WERI-Rb-1 (cell line): ENCODE measurements around the gene POU6F2.
A peak's percentile ranks its signal among the peaks of the same experiment; 100 is the strongest.

Source experiments
- DNase-seq: peaks from one replicate; pipeline ENCODE4 v3.0.0-alpha.2; 2020
- H3K27ac ChIP-seq: fragments of 250-450 bp; sonication (Bioruptor Pico); 2 replicates; pipeline ENCODE4 v1.5.1; 2020; ENCODE audit warnings: mild to moderate bottlenecking, moderate library complexity
- H3K27me3 ChIP-seq: fragments of 250-450 bp; sonication (Bioruptor Pico); 2 replicates; pipeline ENCODE4 v1.5.1; 2021; ENCODE audit warnings: mild to moderate bottlenecking, low read depth, moderate library complexity; ENCODE audit not compliant: insufficient read depth, severe bottlenecking
- H3K36me3 ChIP-seq: fragments of 250-450 bp; sonication (Bioruptor Pico); 2 replicates; pipeline ENCODE4 v1.5.1; 2020; ENCODE audit warnings: mild to moderate bottlenecking, moderate library complexity
- H3K4me3 ChIP-seq: 2 replicates; pipeline ENCODE4 v1.5.1; 2011; ENCODE audit warnings: low read depth, mild to moderate bottlenecking, control low read depth, low read length
- H3K9me3 ChIP-seq: fragments of 250-450 bp; sonication (Bioruptor Pico); 2 replicates; pipeline ENCODE4 v1.5.1; 2021; ENCODE audit warnings: mild to moderate bottlenecking, moderate library complexity; ENCODE audit not compliant: severe bottlenecking
- CTCF ChIP-seq: IDR thresholded peaks from 2 replicates; pipeline ENCODE4 v1.5.1; 2011; ENCODE audit warnings: low read depth, mild to moderate bottlenecking, control low read depth, inconsistent platforms, low read length

Gene POU6F2

DNA sequence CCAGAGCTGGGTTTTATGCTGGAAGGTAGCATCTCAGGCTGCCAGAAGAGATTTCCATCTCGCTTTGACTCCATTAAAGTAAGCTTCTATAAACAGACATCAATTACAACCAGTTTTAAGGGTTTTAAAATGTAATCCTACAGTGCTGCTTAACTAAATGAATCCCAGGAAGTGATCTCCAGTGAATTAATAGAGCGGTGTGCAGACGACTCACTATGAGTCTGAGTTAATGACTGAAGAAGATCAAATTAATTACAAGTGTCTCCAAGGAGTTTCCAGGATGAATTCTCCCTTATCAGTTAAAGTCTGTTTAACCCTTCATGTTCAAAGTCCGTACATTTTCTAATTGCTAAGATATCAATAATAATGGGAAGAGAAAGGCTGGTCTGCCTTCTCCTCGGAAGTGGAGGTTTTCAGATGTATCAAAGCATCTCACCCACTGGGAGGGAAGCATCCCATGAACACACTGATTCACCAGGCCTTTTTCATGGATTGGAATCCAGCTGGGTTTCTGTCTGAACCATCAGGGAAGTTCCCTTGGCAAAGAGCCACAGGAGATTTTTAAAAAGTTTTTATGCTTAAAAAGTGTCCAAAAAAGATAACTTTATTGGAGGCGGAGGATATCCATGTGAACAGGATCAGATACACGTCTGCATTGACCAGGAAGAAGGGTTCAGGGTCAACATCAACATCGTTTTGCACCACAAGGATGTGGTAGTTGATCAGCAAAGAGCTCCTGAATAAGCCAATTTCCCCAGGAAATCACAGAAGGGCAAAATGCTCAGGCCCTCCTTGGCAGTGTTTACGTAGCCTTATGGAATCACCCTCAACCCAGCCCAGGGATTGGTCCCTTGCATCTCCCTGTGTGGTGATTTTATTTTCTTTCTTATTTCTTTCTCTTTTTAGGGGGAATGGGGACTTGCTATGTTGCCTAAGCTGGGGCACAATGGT, 288.2 kb downstream of the POU6F2 start:
- Histone ChIP-seq H3K4me3 (no peak overlapping the region), H3K27ac (no peak overlapping the region)

DNA sequence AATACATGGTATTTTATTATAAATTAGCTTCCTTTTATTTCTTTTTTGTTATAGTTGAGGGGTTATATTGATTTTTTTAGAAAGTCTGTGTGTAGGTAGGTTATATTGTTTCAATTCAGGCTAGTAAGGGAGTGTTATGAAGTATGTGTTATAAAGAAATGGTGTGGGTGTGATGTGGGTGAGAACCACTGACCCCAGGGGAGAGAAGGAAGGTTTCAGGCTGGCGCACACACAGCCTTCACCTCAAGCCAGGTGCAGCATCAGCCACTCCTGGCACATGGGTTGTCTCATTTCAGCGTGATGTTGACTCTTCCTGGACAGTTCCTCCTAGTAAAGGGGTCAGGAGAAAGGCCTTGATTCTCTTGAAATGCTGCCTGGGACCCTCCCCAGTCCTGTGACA, 291.3 kb downstream of the POU6F2 start:
- H3K4me3 ChIP-seq = no peak overlapping the region
- no peaks in the 10 kb centered on the region for H3K27me3 ChIP-seq
- TF ChIP-seq CTCF = no peak
- H3K36me3 ChIP-seq = no peaks in the 10 kb centered on the region
- no peak for DNase-seq
- no peaks in the 10 kb centered on the region for H3K9me3 ChIP-seq
- no peak overlapping the region for H3K27ac ChIP-seq

More for the DNA sequence above, 288.2 kb downstream of the POU6F2 start:
- no peaks in the 10 kb centered on the region for H3K36me3 ChIP-seq
- H3K27me3 ChIP-seq = no peaks in the 10 kb centered on the region
- H3K9me3 ChIP-seq = no peaks in the 10 kb centered on the region
- TF ChIP-seq CTCF = no peak
- peak; percentile 39 for DNase-seq

- TF ChIP-seq CTCF = no peak
- Histone ChIP-seq H3K27ac (no peak overlapping the region), H3K9me3 (no peaks in the 10 kb centered on the region), H3K27me3 (no peaks in the 10 kb centered on the region), H3K4me3 (no peak overlapping the region), H3K36me3 (no peaks in the 10 kb centered on the region)
- no peak for DNase-seq
These were observed 292.3 kb downstream of the POU6F2 start for GRCh38 chr7:39270018-39270417.

DNA sequence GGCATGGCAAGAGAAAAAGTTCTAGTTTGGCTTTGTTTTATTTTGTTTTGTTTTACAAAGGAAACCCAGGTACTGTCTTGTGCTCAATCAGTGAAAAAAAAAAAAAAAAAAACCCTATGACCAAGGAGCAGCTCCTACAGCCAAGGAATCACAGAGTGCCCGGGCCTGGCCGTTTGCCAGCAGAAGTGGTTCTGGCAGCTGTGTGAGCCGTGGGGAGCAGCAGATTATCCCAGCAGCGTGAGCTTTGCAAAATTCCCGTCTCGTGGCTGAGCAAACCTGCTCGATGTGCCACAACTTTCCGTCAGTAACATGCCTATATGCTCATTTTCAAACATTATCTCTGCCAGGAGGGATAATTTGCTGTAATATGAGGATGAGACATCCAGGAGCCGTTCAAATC, 293.7 kb downstream of the POU6F2 start:
- Histone ChIP-seq H3K9me3 (peaks cover 4% of the 10 kb centered on the region), H3K36me3 (no peaks in the 10 kb centered on the region), H3K27ac (no peak overlapping the region), H3K27me3 (no peaks in the 10 kb centered on the region), H3K4me3 (no peak overlapping the region)
- TF ChIP-seq CTCF = no peak
- DNase-seq = peak; percentile 74

GRCh38 chr7:39272111-39272510, 294.4 kb downstream of the POU6F2 start:
- Histone ChIP-seq H3K27me3 (no peaks in the 10 kb centered on the region), H3K36me3 (no peaks in the 10 kb centered on the region), H3K4me3 (no peak overlapping the region), H3K9me3 (peaks cover 4% of the 10 kb centered on the region), H3K27ac (no peak overlapping the region)
- no peak for DNase-seq
- TF ChIP-seq CTCF = no peak

DNA sequence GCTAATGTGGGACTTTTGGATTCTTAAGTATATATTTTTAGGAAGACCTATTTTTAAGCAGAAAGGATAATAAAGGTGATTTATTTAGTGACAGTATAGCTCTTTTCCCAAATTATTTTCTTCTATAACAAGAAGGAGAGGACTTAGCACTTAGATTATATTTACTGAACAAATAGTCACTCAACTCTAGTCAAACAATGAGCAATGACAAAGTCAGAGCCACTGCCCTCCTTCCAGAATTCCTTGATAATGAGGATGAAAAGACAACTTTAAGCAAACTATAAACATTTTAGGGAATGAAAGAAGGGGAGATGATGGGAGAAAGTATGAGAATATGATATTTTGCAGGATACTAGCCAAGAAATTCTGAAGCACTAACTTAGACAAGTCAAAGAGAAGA, 295.0 kb downstream of the POU6F2 start:
- Histone ChIP-seq H3K9me3 (peaks cover 4% of the 10 kb centered on the region), H3K27me3 (no peaks in the 10 kb centered on the region), H3K4me3 (no peak overlapping the region), H3K36me3 (no peaks in the 10 kb centered on the region), H3K27ac (no peak overlapping the region)
- TF ChIP-seq CTCF = no peak
- DNase-seq = no peak
